Caco-2 (cell line): ENCODE measurements around the gene ATXN1. TPM values are rescaled to one million over a fixed set of nuclear protein-coding genes. Genes with fewer than 3 reads are reported as not detected.

Experiments used
- BruUV-seq: library from RNA; stranded (reverse); fragments of 400-500 nt; replicated peaks from 2 replicates; lab custom pipeline; 2021; lab: Mats Ljungman, UMichigan
- CTCF ChIA-PET: fragments of 300-600 bp; sonication (Branson Sonifier 250); formaldehyde crosslinking; loops from one replicate; lab custom pipeline; 2022; ENCODE audit warnings: antibody characterized with exemption; lab: Charles Lee
- POLR2A ChIA-PET: fragments of 300-600 bp; sonication (Branson Sonifier 250); formaldehyde crosslinking; loops from one replicate; lab custom pipeline; 2022; ENCODE audit warnings: antibody characterized with exemption; lab: Charles Lee
- DNase-seq, 2 experiments: peaks; one replicate each; pipeline versions ENCODE4 v3.0.0 to v3.0.0-alpha.2; 2020 to 2022
- H3K27me3 ChIP-seq: replicated peaks from 2 replicates; pipeline ENCODE4 v1.6.0; 2011; ENCODE audit warnings: low read length; ENCODE audit not compliant: control insufficient read depth, insufficient read depth
- H3K36me3 ChIP-seq: 2 replicates; pipeline ENCODE4 v1.5.1; 2011; ENCODE audit warnings: low read length; ENCODE audit not compliant: control insufficient read depth, insufficient read depth
- H3K4me1 ChIP-seq: fragments of 250-450 bp; sonication (Bioruptor Pico); 2 replicates; pipeline ENCODE4 v1.5.1; 2020; ENCODE audit warnings: mild to moderate bottlenecking
- H3K4me3 ChIP-seq: 2 replicates; pipeline ENCODE4 v1.5.1; 2011; ENCODE audit warnings: low read depth, mild to moderate bottlenecking, control low read depth, low read length
- H3K9me3 ChIP-seq: fragments of 250-450 bp; sonication (Bioruptor Pico); 2 replicates; pipeline ENCODE4 v1.5.1; 2020; ENCODE audit warnings: mild to moderate bottlenecking, moderate library complexity
- H3K27ac Mint-ChIP-seq: one replicate; pipeline ENCODE4 v1.8.0; 2022; ENCODE audit warnings: mixed read lengths; ENCODE audit not compliant: unreplicated experiment
- H3K27me3 Mint-ChIP-seq: one replicate; pipeline ENCODE4 v1.8.0; 2022; ENCODE audit warnings: mixed read lengths; ENCODE audit not compliant: insufficient read depth, unreplicated experiment
- H3K36me3 Mint-ChIP-seq: one replicate; pipeline ENCODE4 v1.8.0; 2022; ENCODE audit warnings: mild to moderate bottlenecking, mixed read lengths; ENCODE audit not compliant: insufficient read depth, unreplicated experiment
- H3K4me1 Mint-ChIP-seq: one replicate; pipeline ENCODE4 v1.8.0; 2022; ENCODE audit warnings: low read depth, mixed read lengths; ENCODE audit not compliant: unreplicated experiment
- H3K4me3 Mint-ChIP-seq: one replicate; pipeline ENCODE4 v1.8.0; 2022; ENCODE audit warnings: mild to moderate bottlenecking, moderate library complexity, mixed read lengths; ENCODE audit not compliant: unreplicated experiment
- H3K9me3 Mint-ChIP-seq: one replicate; pipeline ENCODE4 v1.8.0; 2022; ENCODE audit warnings: mixed read lengths; ENCODE audit not compliant: unreplicated experiment
- CTCF ChIP-seq, 2 experiments: fragments of 200-600 bp in 1 of 2; IDR thresholded peaks; 1 replicate in 1 of 2; 2 replicates in 1 of 2; pipeline versions ENCODE4 v1.5.1 to v1.8.0; 2011 to 2022; ENCODE audit warnings: antibody characterized with exemption in 1 of 2, control low read depth in 1 of 2, inconsistent platforms in 1 of 2, low read depth in 1 of 2, low read length in 1 of 2, mild to moderate bottlenecking in 1 of 2, moderate library complexity in 1 of 2; ENCODE audit not compliant: insufficient read depth in 1 of 2, severe bottlenecking in 1 of 2, unreplicated experiment in 1 of 2
- intact Hi-C: fragments of 100-400 bp; cut with micrococcal nuclease; formaldehyde crosslinking; loops from one replicate; pipeline ENCODE4 v1.10.0; 2022; ENCODE audit not compliant: unreplicated experiment
- total RNA-seq: library from RNA; stranded (reverse); gene quantifications from 2 replicates; pipeline ENCODE4 v1.2.3, GENCODE V29; 2022

ATXN1 gene
- total RNA-seq, 1 experiment from 2014 or later = 14.2 TPM

GRCh38 chr6:16253399-16254144 lies 507.7 kb downstream of the ATXN1 start:
- peaks cover 7% of the 10 kb centered on the region for H3K4me1 Mint-ChIP-seq
- POLR2A ChIA-PET = no interaction called here
- no peak for TF ChIP-seq CTCF (IDR thresholded peaks at IDR 0.05; ENCODE audit: insufficient read depth in 1 of 2, low read depth in 1 of 2, low read length in 1 of 2, severe bottlenecking in 1 of 2, unreplicated experiment in 1 of 2)

GRCh38 chr6:16252686-16253299 lies 508.5 kb downstream of the ATXN1 start:
- CTCF ChIA-PET = no interaction called here
- Histone ChIP-seq H3K9me3 (no peaks in the 10 kb centered on the region), H3K27me3 (no peaks in the 10 kb centered on the region), H3K4me1 (no peaks in the 10 kb centered on the region; the same call in 1 of the 2 replicates), H3K36me3 (no peaks in the 10 kb centered on the region), H3K4me3 (no peak overlapping the region)
- TF ChIP-seq CTCF (IDR thresholded peaks at IDR 0.05; ENCODE audit: insufficient read depth in 1 of 2, low read depth in 1 of 2, low read length in 1 of 2, severe bottlenecking in 1 of 2, unreplicated experiment in 1 of 2) = no peak
- no peaks in the 10 kb centered on the region for H3K9me3 Mint-ChIP-seq
- no TSS peak for BruUV-seq
- POLR2A ChIA-PET = no interaction called here
- no peak overlapping the region for H3K27ac Mint-ChIP-seq
- intact Hi-C loops = no loop called here
- H3K4me3 Mint-ChIP-seq = no peak overlapping the region
- H3K4me1 Mint-ChIP-seq = no peaks in the 10 kb centered on the region
- no peaks in the 10 kb centered on the region for H3K27me3 Mint-ChIP-seq
- no peaks in the 10 kb centered on the region for H3K36me3 Mint-ChIP-seq
- no peak for DNase-seq

More at GRCh38 chr6:16253399-16254144, 507.7 kb downstream of the ATXN1 start:
- intact Hi-C loops = no loop called here
- no peaks in the 10 kb centered on the region for H3K36me3 Mint-ChIP-seq
- no peak overlapping the region for H3K27ac Mint-ChIP-seq
- H3K4me3 Mint-ChIP-seq = no peak overlapping the region
- Histone ChIP-seq H3K4me3 (no peak overlapping the region), H3K9me3 (no peaks in the 10 kb centered on the region), H3K4me1 (no peaks in the 10 kb centered on the region; the same call in 1 of the 2 replicates), H3K27me3 (no peaks in the 10 kb centered on the region), H3K36me3 (no peaks in the 10 kb centered on the region)
- DNase-seq = no peak
- H3K9me3 Mint-ChIP-seq = no peaks in the 10 kb centered on the region
- BruUV-seq = no TSS peak
- CTCF ChIA-PET = no interaction called here
- H3K27me3 Mint-ChIP-seq = no peaks in the 10 kb centered on the region

DNA sequence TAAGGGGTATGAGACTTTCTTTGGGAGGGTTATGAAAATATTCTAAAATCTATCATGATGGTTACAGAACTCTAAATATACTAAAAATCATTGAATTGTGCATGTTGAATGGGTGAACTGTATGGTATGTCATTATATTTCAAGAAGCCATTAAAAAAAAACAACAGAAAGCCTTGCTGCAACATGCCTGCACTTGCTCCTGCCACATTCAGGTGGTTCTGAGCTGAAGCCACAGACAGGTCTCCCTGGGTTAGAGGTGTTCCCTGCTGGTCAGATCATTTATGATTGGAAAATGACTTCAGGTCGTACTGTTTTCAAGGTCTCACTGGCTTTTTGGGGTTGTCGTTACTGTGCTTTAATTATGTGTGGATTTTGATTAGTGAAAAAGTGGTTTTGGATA lies 509.6 kb downstream of the ATXN1 start:
- BruUV-seq = no TSS peak
- Mint-ChIP-seq H3K27me3 (no peaks in the 10 kb centered on the region), H3K36me3 (no peaks in the 10 kb centered on the region), H3K9me3 (no peaks in the 10 kb centered on the region), H3K27ac (no peak overlapping the region), H3K4me1 (no peaks in the 10 kb centered on the region), H3K4me3 (no peak overlapping the region)
- no peak for TF ChIP-seq CTCF (IDR thresholded peaks at IDR 0.05; ENCODE audit: insufficient read depth in 1 of 2, low read depth in 1 of 2, low read length in 1 of 2, severe bottlenecking in 1 of 2, unreplicated experiment in 1 of 2)
- Histone ChIP-seq H3K4me1 (no peaks in the 10 kb centered on the region; the same call in 1 of the 2 replicates), H3K9me3 (no peaks in the 10 kb centered on the region), H3K4me3 (no peak overlapping the region), H3K36me3 (no peaks in the 10 kb centered on the region), H3K27me3 (no peaks in the 10 kb centered on the region)
- DNase-seq = no peak
- ChIA-PET POLR2A (no interaction called here), CTCF (no interaction called here)
- intact Hi-C loops = no loop called here
